Suprapubic skin (tissue), 3 donors: Measurements from ENCODE around the gene WNK3.

Experiments used
- CTCF ChIP-seq, 2 donors: fragments of 200-600 bp in 1 of 2; fragments of 450-650 bp in 1 of 2; sonication (generic) in 1 of 2; IDR thresholded peaks; one replicate each; pipeline ENCODE4 v1.5.1; 2016 to 2019; ENCODE audit warnings: antibody characterized with exemption in 2 of 2, mild to moderate bottlenecking in 1 of 2, moderate library complexity in 1 of 2
- POLR2A ChIP-seq, 2 donors: fragments of 450-650 bp; IDR thresholded peaks; one replicate each; pipeline ENCODE4 v1.6.1; 2017; ENCODE audit warnings: antibody characterized with exemption in 2 of 2, mild to moderate bottlenecking in 2 of 2, moderate library complexity in 2 of 2

DNA sequence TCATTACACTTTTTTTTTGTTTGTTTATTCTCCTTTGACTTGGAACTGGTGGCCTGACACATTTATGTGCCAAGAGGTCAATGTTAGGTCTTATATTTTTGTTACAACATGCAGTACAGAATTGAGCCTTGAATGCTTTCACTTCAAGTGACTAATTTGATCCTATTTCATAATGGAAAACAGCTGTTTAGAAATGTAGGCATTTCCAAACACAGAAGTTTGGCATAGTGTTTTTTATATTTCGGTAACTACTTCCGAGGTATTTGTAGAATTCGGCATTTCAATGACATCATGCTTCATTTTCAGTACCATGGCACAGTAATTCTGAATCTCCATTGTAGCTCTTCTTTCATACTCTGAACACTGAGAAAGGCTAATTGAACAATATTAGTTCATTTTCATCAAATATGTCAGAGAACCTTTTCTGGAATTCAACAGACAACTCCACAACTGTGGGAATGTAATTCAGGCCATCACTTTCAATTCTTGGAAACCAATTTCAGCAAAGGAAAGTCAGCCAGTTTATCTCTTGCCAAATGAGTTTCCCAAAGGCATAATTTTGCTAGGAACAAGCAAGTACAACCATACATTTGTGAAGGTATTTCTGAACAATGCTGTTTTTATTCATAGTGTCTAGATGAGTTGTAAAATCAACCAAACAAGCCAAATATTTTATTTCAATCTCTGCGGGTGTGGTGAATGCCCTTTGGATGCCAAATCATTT lies 186.2 kb downstream of the WNK3 start:
- TF ChIP-seq CTCF (IDR thresholded peaks at IDR 0.05) (no peak), POLR2A (IDR thresholded peaks at IDR 0.05) (no peak)
